HepG2 (cell line): ENCODE measurements around the gene CPLANE2.

Source experiments
- CEBPB ChIP-seq: IDR thresholded peaks from 2 replicates; pipeline ENCODE4 v1.6.1; 2011; ENCODE audit warnings: low read depth, low read length, improper control_type of control experiment, borderline replicate concordance
- EZH2 ChIP-seq: conservative IDR thresholded peaks from 2 replicates; pipeline ENCODE4 v1.6.1; 2012; ENCODE audit warnings: mild to moderate bottlenecking, low read depth, low read length, moderate library complexity
- HCFC1 ChIP-seq: fragments of 150-350 bp; IDR thresholded peaks from 2 replicates; pipeline ENCODE4 v1.6.1; 2014; ENCODE audit warnings: low read depth, low read length
- HNRNPL ChIP-seq: fragments of 200-400 bp; formaldehyde crosslinking; IDR thresholded peaks from 2 replicates; pipeline ENCODE4 v1.6.1; 2017; ENCODE audit warnings: mild to moderate bottlenecking, low read depth, low read length
- POLR2A ChIP-seq, 2 experiments: IDR thresholded peaks; 2 replicates each; pipeline ENCODE4 v1.6.1; 2011; ENCODE audit warnings: low read depth in 2 of 2, low read length in 2 of 2, mild to moderate bottlenecking in 1 of 2, moderate library complexity in 1 of 2; ENCODE audit not compliant: insufficient read depth in 1 of 2
- ZKSCAN8 ChIP-seq: IDR thresholded peaks from 2 replicates; pipeline ENCODE4 v1.6.1; 2016; ENCODE audit warnings: borderline replicate concordance, missing genetic modification reagents, missing compliant biosample characterization
- ZNF274 ChIP-seq: sonication (generic); formaldehyde crosslinking; IDR thresholded peaks from 2 replicates; pipeline ENCODE4 v1.5.1; 2020; ENCODE audit warnings: mild to moderate bottlenecking, missing genetic modification reagents
- ZNF460 ChIP-seq: sonication (generic); formaldehyde crosslinking; IDR thresholded peaks from 2 replicates; pipeline ENCODE4 v1.5.1; 2020; ENCODE audit warnings: missing genetic modification reagents, mild to moderate bottlenecking, borderline replicate concordance
- ZNF614 ChIP-seq: IDR thresholded peaks from 2 replicates; pipeline ENCODE4 v1.6.1; 2018; ENCODE audit warnings: missing biosample characterization, missing genetic modification reagents, inconsistent platforms, borderline replicate concordance
- TF ChIP-seq, protein P1 (sequence below): sonication (generic); formaldehyde crosslinking; IDR thresholded peaks from 2 replicates; pipeline ENCODE4 v1.5.0; 2020; ENCODE audit warnings: mild to moderate bottlenecking, missing genetic modification reagents, moderate library complexity

GRCh38 chr1:16235944-16236510 lies 956 bp downstream of the CPLANE2 start:
- TF ChIP-seq CEBPB (no peak), POLR2A (IDR thresholded peaks at IDR 0.05; ENCODE audit: insufficient read depth in 1 of 2, low read depth in 2 of 2, low read length in 2 of 2) (no peak), ZNF614 (no peak), ZNF460 (CRISPR knock-in tag) (no peak), ZNF274 (no peak), HCFC1 (no peak), ZKSCAN8 (no peak), HNRNPL (no peak), EZH2 (no peak)
- TF ChIP-seq, protein P1, sequence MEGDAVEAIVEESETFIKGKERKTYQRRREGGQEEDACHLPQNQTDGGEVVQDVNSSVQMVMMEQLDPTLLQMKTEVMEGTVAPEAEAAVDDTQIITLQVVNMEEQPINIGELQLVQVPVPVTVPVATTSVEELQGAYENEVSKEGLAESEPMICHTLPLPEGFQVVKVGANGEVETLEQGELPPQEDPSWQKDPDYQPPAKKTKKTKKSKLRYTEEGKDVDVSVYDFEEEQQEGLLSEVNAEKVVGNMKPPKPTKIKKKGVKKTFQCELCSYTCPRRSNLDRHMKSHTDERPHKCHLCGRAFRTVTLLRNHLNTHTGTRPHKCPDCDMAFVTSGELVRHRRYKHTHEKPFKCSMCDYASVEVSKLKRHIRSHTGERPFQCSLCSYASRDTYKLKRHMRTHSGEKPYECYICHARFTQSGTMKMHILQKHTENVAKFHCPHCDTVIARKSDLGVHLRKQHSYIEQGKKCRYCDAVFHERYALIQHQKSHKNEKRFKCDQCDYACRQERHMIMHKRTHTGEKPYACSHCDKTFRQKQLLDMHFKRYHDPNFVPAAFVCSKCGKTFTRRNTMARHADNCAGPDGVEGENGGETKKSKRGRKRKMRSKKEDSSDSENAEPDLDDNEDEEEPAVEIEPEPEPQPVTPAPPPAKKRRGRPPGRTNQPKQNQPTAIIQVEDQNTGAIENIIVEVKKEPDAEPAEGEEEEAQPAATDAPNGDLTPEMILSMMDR (CRISPR knock-in tag) = no peak
